ENCODE data around the gene PLEKHJ1. TPM values are rescaled to one million over a fixed set of nuclear protein-coding genes. Genes with fewer than 3 reads are reported as not detected.

Gene PLEKHJ1
- total RNA-seq, 1 experiment from 2014 or later: 119 TPM

DNA sequence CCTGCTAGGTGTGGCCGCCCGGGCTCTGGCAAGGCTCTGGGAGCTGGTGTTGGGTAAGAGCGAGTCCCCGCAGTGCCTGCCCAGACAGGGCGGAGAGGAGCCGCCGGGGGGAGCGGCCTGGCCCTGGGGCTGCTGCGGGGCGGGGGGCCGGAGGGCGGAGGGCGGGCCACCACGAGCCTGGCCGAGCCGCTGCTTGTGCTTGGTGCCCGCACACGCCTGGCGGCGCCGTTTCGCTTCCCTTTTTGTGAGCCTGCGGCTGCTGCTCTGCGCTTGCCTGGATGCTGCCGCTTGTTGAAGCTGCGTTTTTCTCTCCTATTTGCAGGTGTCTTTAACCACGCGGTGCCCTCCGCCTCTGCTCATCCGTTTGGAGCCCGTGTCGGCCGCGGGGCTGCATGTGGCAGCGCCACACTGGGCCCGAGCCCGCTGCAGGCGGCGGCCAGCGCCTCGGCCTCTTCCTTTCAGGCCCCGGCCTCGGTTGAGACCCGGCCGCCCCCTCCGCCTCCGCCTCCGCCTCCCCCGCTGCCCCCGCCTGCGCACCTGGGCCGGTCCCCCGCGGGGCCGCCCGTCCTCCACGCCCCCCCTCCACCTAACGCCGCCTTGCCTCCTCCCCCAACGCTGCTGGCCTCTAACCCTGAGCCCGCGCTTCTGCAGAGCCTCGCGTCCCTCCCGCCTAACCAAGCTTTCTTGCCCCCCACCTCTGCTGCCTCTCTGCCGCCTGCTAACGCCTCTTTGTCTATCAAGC, 8.5 kb downstream of the PLEKHJ1 start:
- CTCF ChIA-PET: interaction anchor here (1.1 kb wide), 1 partner anchor 72 kb away, joined by 6 read pairs; no protein-coding TSS in a partner anchor
- H3K36me3 ChIP-seq (ENCODE audit: control insufficient read depth, insufficient read depth, low read length): peaks cover 3% of the 10 kb centered on the region; the same call in 1 of the 2 replicates
- H3K4me3 Mint-ChIP-seq (ENCODE audit: unreplicated experiment): no peak overlapping the region

GRCh38 chr19:2226840-2227360, 9.2 kb downstream of the PLEKHJ1 start:
- Histone ChIP-seq H3K9me3 (no peaks in the 10 kb centered on the region), H3K4me1 (no peaks in the 10 kb centered on the region), H3K27me3 (replicated peaks; ENCODE audit: control insufficient read depth, insufficient read depth, low read length) (no peaks in the 10 kb centered on the region), H3K4me3 (ENCODE audit: low read depth, low read length) (no peak overlapping the region), H3K36me3 (ENCODE audit: control insufficient read depth, insufficient read depth, low read length) (peaks cover 3% of the 10 kb centered on the region; the same call in 1 of the 2 replicates)
- intact Hi-C loops (cut with micrococcal nuclease; ENCODE audit: unreplicated experiment): no loop called here
- no peak overlapping the region for H3K4me3 Mint-ChIP-seq (ENCODE audit: unreplicated experiment)
- peaks cover 81% of the 10 kb centered on the region for H3K36me3 Mint-ChIP-seq (ENCODE audit: insufficient read depth, unreplicated experiment)
- DNase-seq: no peak
- no peaks in the 10 kb centered on the region for H3K9me3 Mint-ChIP-seq (ENCODE audit: unreplicated experiment)
- no TSS peak for BruUV-seq (replicated peaks)
- POLR2A ChIA-PET: no interaction called here
- H3K4me1 Mint-ChIP-seq (ENCODE audit: low read depth, unreplicated experiment): no peaks in the 10 kb centered on the region
- CTCF ChIA-PET: no interaction called here
- no peak overlapping the region for H3K27ac Mint-ChIP-seq (ENCODE audit: unreplicated experiment)
- TF ChIP-seq, protein P1, sequence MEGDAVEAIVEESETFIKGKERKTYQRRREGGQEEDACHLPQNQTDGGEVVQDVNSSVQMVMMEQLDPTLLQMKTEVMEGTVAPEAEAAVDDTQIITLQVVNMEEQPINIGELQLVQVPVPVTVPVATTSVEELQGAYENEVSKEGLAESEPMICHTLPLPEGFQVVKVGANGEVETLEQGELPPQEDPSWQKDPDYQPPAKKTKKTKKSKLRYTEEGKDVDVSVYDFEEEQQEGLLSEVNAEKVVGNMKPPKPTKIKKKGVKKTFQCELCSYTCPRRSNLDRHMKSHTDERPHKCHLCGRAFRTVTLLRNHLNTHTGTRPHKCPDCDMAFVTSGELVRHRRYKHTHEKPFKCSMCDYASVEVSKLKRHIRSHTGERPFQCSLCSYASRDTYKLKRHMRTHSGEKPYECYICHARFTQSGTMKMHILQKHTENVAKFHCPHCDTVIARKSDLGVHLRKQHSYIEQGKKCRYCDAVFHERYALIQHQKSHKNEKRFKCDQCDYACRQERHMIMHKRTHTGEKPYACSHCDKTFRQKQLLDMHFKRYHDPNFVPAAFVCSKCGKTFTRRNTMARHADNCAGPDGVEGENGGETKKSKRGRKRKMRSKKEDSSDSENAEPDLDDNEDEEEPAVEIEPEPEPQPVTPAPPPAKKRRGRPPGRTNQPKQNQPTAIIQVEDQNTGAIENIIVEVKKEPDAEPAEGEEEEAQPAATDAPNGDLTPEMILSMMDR (IDR thresholded peaks at IDR 0.05; ENCODE audit: insufficient read depth in 1 of 2, low read depth in 1 of 2, low read length in 1 of 2, severe bottlenecking in 1 of 2, unreplicated experiment in 1 of 2): no peak
- no peaks in the 10 kb centered on the region for H3K27me3 Mint-ChIP-seq (ENCODE audit: insufficient read depth, unreplicated experiment)

More for the DNA sequence above, 8.5 kb downstream of the PLEKHJ1 start:
- Histone ChIP-seq H3K4me1 (no peaks in the 10 kb centered on the region), H3K4me3 (ENCODE audit: low read depth, low read length) (no peak overlapping the region), H3K9me3 (no peaks in the 10 kb centered on the region), H3K27me3 (replicated peaks; ENCODE audit: control insufficient read depth, insufficient read depth, low read length) (no peaks in the 10 kb centered on the region)
- intact Hi-C loops (cut with micrococcal nuclease; ENCODE audit: unreplicated experiment): no loop called here
- no TSS peak for BruUV-seq (replicated peaks)
- TF ChIP-seq, protein P1 (IDR thresholded peaks at IDR 0.05; ENCODE audit: insufficient read depth in 1 of 2, low read depth in 1 of 2, low read length in 1 of 2, severe bottlenecking in 1 of 2, unreplicated experiment in 1 of 2): no peak
- no peaks in the 10 kb centered on the region for H3K9me3 Mint-ChIP-seq (ENCODE audit: unreplicated experiment)
- DNase-seq: no peak
- no peaks in the 10 kb centered on the region for H3K4me1 Mint-ChIP-seq (ENCODE audit: low read depth, unreplicated experiment)
- H3K27ac Mint-ChIP-seq (ENCODE audit: unreplicated experiment): no peak overlapping the region
- H3K27me3 Mint-ChIP-seq (ENCODE audit: insufficient read depth, unreplicated experiment): no peaks in the 10 kb centered on the region
- POLR2A ChIA-PET: interaction anchor here (0.6 kb wide), 1 partner anchor 200 kb away, joined by 3 read pairs; the partner anchor contains the start of gene TIMM13
- peaks cover 84% of the 10 kb centered on the region for H3K36me3 Mint-ChIP-seq (ENCODE audit: insufficient read depth, unreplicated experiment)

- ChIA-PET CTCF (no interaction called here), POLR2A (no interaction called here)
- Histone ChIP-seq H3K4me1 (no peaks in the 10 kb centered on the region), H3K27me3 (replicated peaks; ENCODE audit: control insufficient read depth, insufficient read depth, low read length) (no peaks in the 10 kb centered on the region), H3K36me3 (ENCODE audit: control insufficient read depth, insufficient read depth, low read length) (peaks cover 3% of the 10 kb centered on the region; the same call in 1 of the 2 replicates), H3K9me3 (no peaks in the 10 kb centered on the region), H3K4me3 (ENCODE audit: low read depth, low read length) (no peak overlapping the region)
- TF ChIP-seq, protein P1 (IDR thresholded peaks at IDR 0.05; ENCODE audit: insufficient read depth in 1 of 2, low read depth in 1 of 2, low read length in 1 of 2, severe bottlenecking in 1 of 2, unreplicated experiment in 1 of 2): no peak
- Mint-ChIP-seq H3K4me3 (ENCODE audit: unreplicated experiment) (no peak overlapping the region), H3K36me3 (ENCODE audit: insufficient read depth, unreplicated experiment) (peaks cover 79% of the 10 kb centered on the region), H3K9me3 (ENCODE audit: unreplicated experiment) (no peaks in the 10 kb centered on the region), H3K27ac (ENCODE audit: unreplicated experiment) (no peak overlapping the region), H3K27me3 (ENCODE audit: insufficient read depth, unreplicated experiment) (no peaks in the 10 kb centered on the region), H3K4me1 (ENCODE audit: low read depth, unreplicated experiment) (no peaks in the 10 kb centered on the region)
- no peak for DNase-seq
- no TSS peak for BruUV-seq (replicated peaks)
- intact Hi-C loops (cut with micrococcal nuclease; ENCODE audit: unreplicated experiment): no loop called here
Measured at GRCh38 chr19:2226051-2226839, 9.9 kb downstream of the PLEKHJ1 start.

Measured in Caco-2 (cell line).